GM12872 (cell line): Measurements from ENCODE around the gene PPFIA1.

Source experiments
- CTCF ChIP-seq: IDR thresholded peaks from 3 replicates; pipeline ENCODE4 v1.5.1; 2011; ENCODE audit warnings: low read depth, mild to moderate bottlenecking, low read length, moderate library complexity; ENCODE audit not compliant: insufficient read depth

The PPFIA1 gene

GRCh38 chr11:70230840-70231710 is 39.4 kb upstream of the PPFIA1 start:
- TF ChIP-seq CTCF = no peak

GRCh38 chr11:70233034-70233433 is 37.5 kb upstream of the PPFIA1 start:
- TF ChIP-seq CTCF = no peak

- no peak for TF ChIP-seq CTCF
These were observed 37.0 kb upstream of the PPFIA1 start for GRCh38 chr11:70233511-70233934.

- no peak for TF ChIP-seq CTCF
These were observed 36.5 kb upstream of the PPFIA1 start for GRCh38 chr11:70233962-70234361.

- TF ChIP-seq CTCF = no peak
These were observed 30.2 kb upstream of the PPFIA1 start for GRCh38 chr11:70240337-70240736.

GRCh38 chr11:70241709-70242108 is 28.8 kb upstream of the PPFIA1 start:
- TF ChIP-seq CTCF = no peak

- no peak for TF ChIP-seq CTCF
These were observed 27.6 kb upstream of the PPFIA1 start for GRCh38 chr11:70242885-70243284.
